ENCODE measurements around the gene ITGB7.

ITGB7 gene

GRCh38 chr12:53221203-53222080 is 14.4 kb upstream of the ITGB7 start (continued):
- no peak for TF ChIP-seq PBX3 (CRISPR knock-in tag; IDR thresholded peaks at IDR 0.05)
- peak; percentile 70; the same call in 1 of the 2 replicates for TF ChIP-seq ZNF600 (tag by site-specific recombination; IDR thresholded peaks at IDR 0.05)
- TF ChIP-seq ZBTB48 (tag by site-specific recombination; IDR thresholded peaks at IDR 0.05): peak; percentile 95
- 0 out of 2 replicates have a peak, but pooled peaks have one; percentile 38 for TF ChIP-seq KLF17 (tag by site-specific recombination; IDR thresholded peaks at IDR 0.05)
- TF ChIP-seq EGR2 (tag by site-specific recombination; IDR thresholded peaks at IDR 0.05; ENCODE audit: low read depth): 0 out of 2 replicates have a peak, but pooled peaks have one; percentile 5
- TF ChIP-seq ZNF391 (tag by site-specific recombination; IDR thresholded peaks at IDR 0.05; ENCODE audit: borderline replicate concordance, low read depth): peak; percentile 66; the same call in 1 of the 2 replicates
- no peak for TF ChIP-seq MZF1 (tag by site-specific recombination; IDR thresholded peaks at IDR 0.05; ENCODE audit: borderline replicate concordance)
- TF ChIP-seq ZNF24 (tag by site-specific recombination; IDR thresholded peaks at IDR 0.05): 0 out of 2 replicates have a peak, but pooled peaks have one; percentile 38
- peak; percentile 67; the same call in 1 of the 2 replicates for TF ChIP-seq KLF9 (tag by site-specific recombination; IDR thresholded peaks at IDR 0.05; ENCODE audit: low read depth)
- TF ChIP-seq PRDM2 (tag by site-specific recombination; IDR thresholded peaks at IDR 0.05; ENCODE audit: borderline replicate concordance): no peak
- peak; percentile 82 for TF ChIP-seq ZBTB7A (tag by site-specific recombination; IDR thresholded peaks at IDR 0.05; ENCODE audit: low read depth)
- TF ChIP-seq ZSCAN18 (tag by site-specific recombination; IDR thresholded peaks at IDR 0.05): no peak
- TF ChIP-seq KLF1 (tag by site-specific recombination; IDR thresholded peaks at IDR 0.05): no peak; the same call in 1 of the 2 replicates
- TF ChIP-seq ZNF585B (tag by site-specific recombination; IDR thresholded peaks at IDR 0.05): no peak

GRCh38 chr12:53220694-53221202 is 13.7 kb upstream of the ITGB7 start:
- Histone ChIP-seq H3K4me3 (ENCODE audit: low read depth, low read length) (peak overlapping the region; percentile 44), H3K27ac (ENCODE audit: extremely low read depth, low read depth, low read length) (peak overlapping the region; percentile 95; the same call in 1 of the 2 replicates), H3K36me3 (ENCODE audit: control insufficient read depth in 2 of 2, insufficient read depth in 1 of 2, low read length in 2 of 2) (no peaks in the 10 kb centered on the region), H3K9me3 (ENCODE audit: control insufficient read depth, insufficient read depth, low read depth, low read length) (no peaks in the 10 kb centered on the region), H3K4me1 (ENCODE audit: control insufficient read depth, insufficient read depth, low read length) (peaks cover 4% of the 10 kb centered on the region)
- ChIA-PET CTCF (interaction anchor here (0.6 to 1.6 kb wide), 4 partner anchors 9 to 243 kb away, joined by 4 to 5 read pairs (median 5); partner anchors contain the start of gene AAAS), POLR2A (interaction anchor here (0.7 to 2.5 kb wide), 17 partner anchors 9 to 215 kb away, joined by 3 to 9 read pairs (median 3); partner anchors contain the start of genes AAAS, EIF4B, ESPL1 and MYG1)
- no peak for TF ChIP-seq ZSCAN4 (tag by site-specific recombination; IDR thresholded peaks at IDR 0.05)
- 0 out of 2 replicates have a peak, but pooled peaks have one; percentile 33 for TF ChIP-seq ZNF423 (tag by site-specific recombination; IDR thresholded peaks at IDR 0.05)
- peak; percentile 86 for TF ChIP-seq KLF9 (tag by site-specific recombination; IDR thresholded peaks at IDR 0.05; ENCODE audit: low read depth)
- peak; percentile 74; the same call in 1 of the 2 replicates for TF ChIP-seq SP3 (tag by site-specific recombination; IDR thresholded peaks at IDR 0.05)
- TF ChIP-seq ZBTB26 (tag by site-specific recombination; optimal IDR thresholded peaks at IDR 0.05): peak; percentile 99
- peak; percentile 82 for TF ChIP-seq GLIS1 (tag by site-specific recombination; IDR thresholded peaks at IDR 0.05)
- peak; percentile 85 for TF ChIP-seq KLF8 (tag by site-specific recombination; IDR thresholded peaks at IDR 0.05)
- no peak for TF ChIP-seq SCRT1 (tag by site-specific recombination; IDR thresholded peaks at IDR 0.05; ENCODE audit: borderline replicate concordance)
